Activated B cell treated with CpG ODN at 0.5 μM for 24 hours (primary cell): ENCODE results near the gene CCL27. TPM values are rescaled to one million over a fixed set of nuclear protein-coding genes. Genes with fewer than 3 reads are reported as not detected.

Experiments used
- ATAC-seq: fragments of 200-7000 bp; cut with Tn5 transposase; one replicate; pipeline ENCODE4 v1.10.0; 2021; ENCODE audit warnings: low read depth, mild to moderate bottlenecking, moderate library complexity
- CTCF ChIA-PET: fragments of 350-600 bp; sonication (Branson Sonifier 250); formaldehyde crosslinking; loops from one replicate; lab custom pipeline; 2021; ENCODE audit warnings: antibody characterized with exemption; lab: Charles Lee
- POLR2A ChIA-PET: fragments of 350-600 bp; sonication (Branson Sonifier 250); formaldehyde crosslinking; loops from one replicate; lab custom pipeline; 2021; ENCODE audit warnings: antibody characterized with exemption; lab: Charles Lee
- DNase-seq: peaks from one replicate; pipeline ENCODE4 v3.0.0; 2022
- H3K27ac Mint-ChIP-seq: one replicate; pipeline ENCODE4 v1.8.0; 2020; ENCODE audit warnings: mixed read lengths
- H3K27me3 Mint-ChIP-seq: one replicate; pipeline ENCODE4 v1.8.0; 2021; ENCODE audit warnings: mixed read lengths
- H3K36me3 Mint-ChIP-seq: one replicate; pipeline ENCODE4 v1.8.0; 2021; ENCODE audit warnings: low read depth, mixed read lengths
- H3K4me1 Mint-ChIP-seq: one replicate; pipeline ENCODE4 v1.8.0; 2021; ENCODE audit warnings: mixed read lengths
- H3K4me3 Mint-ChIP-seq: one replicate; pipeline ENCODE4 v1.8.0; 2020; ENCODE audit warnings: mild to moderate bottlenecking, mixed read lengths
- H3K9me3 Mint-ChIP-seq: one replicate; pipeline ENCODE4 v1.8.0; 2020; ENCODE audit warnings: mixed read lengths
- CTCF ChIP-seq: fragments of 200-600 bp; IDR thresholded peaks from one replicate; pipeline ENCODE4 v1.8.0; 2022; ENCODE audit warnings: antibody characterized with exemption, mild to moderate bottlenecking
- intact Hi-C: fragments of 100-400 bp; cut with micrococcal nuclease; formaldehyde crosslinking; loops from one replicate; pipeline ENCODE4 v1.15.1; 2024
- total RNA-seq: library from RNA; stranded (reverse); gene quantifications from 2 replicates; pipeline ENCODE4 v1.2.3, GENCODE V29; 2022

Gene CCL27
- total RNA-seq, 1 donor from 2014 or later: not detected

GRCh38 chr9:34655394-34655793 lies 7.1 kb downstream of the CCL27 start:
- H3K4me3 Mint-ChIP-seq: no peak overlapping the region
- H3K27ac Mint-ChIP-seq: no peak overlapping the region
- intact Hi-C loops: no loop called here
- CTCF ChIA-PET: no interaction called here
- TF ChIP-seq CTCF: no peak
- POLR2A ChIA-PET: interaction anchor here (0.6 kb wide), 1 partner anchor 22 kb away, joined by 3 read pairs; no protein-coding TSS in a partner anchor
- no peaks in the 10 kb centered on the region for H3K27me3 Mint-ChIP-seq
- peaks cover 6% of the 10 kb centered on the region for H3K36me3 Mint-ChIP-seq
- DNase-seq (no peak), ATAC-seq (no peak)
- H3K4me1 Mint-ChIP-seq: peaks cover 8% of the 10 kb centered on the region
- H3K9me3 Mint-ChIP-seq: no peaks in the 10 kb centered on the region

- CTCF ChIA-PET: no interaction called here
- peaks cover 12% of the 10 kb centered on the region for H3K36me3 Mint-ChIP-seq
Measured at GRCh38 chr9:34654323-34655051, 8.0 kb downstream of the CCL27 start.

GRCh38 chr9:34653151-34654072 lies 9.0 kb downstream of the CCL27 start:
- Mint-ChIP-seq H3K9me3 (no peaks in the 10 kb centered on the region), H3K4me1 (peaks cover 14% of the 10 kb centered on the region), H3K4me3 (no peak overlapping the region), H3K27me3 (no peaks in the 10 kb centered on the region), H3K27ac (no peak overlapping the region), H3K36me3 (peaks cover 23% of the 10 kb centered on the region)
- ATAC-seq (no peak), DNase-seq (no peak)
- no peak for TF ChIP-seq CTCF
- POLR2A ChIA-PET: interaction anchor here (1.7 kb wide), 1 partner anchor 12 kb away, joined by 5 read pairs; no protein-coding TSS in a partner anchor
- intact Hi-C loops: no loop called here
- CTCF ChIA-PET: no interaction called here

More at GRCh38 chr9:34654323-34655051, 8.0 kb downstream of the CCL27 start:
- Mint-ChIP-seq H3K9me3 (no peaks in the 10 kb centered on the region), H3K4me3 (no peak overlapping the region), H3K27ac (no peak overlapping the region), H3K4me1 (peaks cover 8% of the 10 kb centered on the region), H3K27me3 (no peaks in the 10 kb centered on the region)
- no peak for TF ChIP-seq CTCF
- POLR2A ChIA-PET: interaction anchor here (0.9 kb wide), 1 partner anchor 10 kb away, joined by 3 read pairs; no protein-coding TSS in a partner anchor
- no peak for ATAC-seq
- intact Hi-C loops: no loop called here
- no peak for DNase-seq

GRCh38 chr9:34652602-34653000 lies 9.9 kb downstream of the CCL27 start:
- peaks cover 27% of the 10 kb centered on the region for H3K36me3 Mint-ChIP-seq
- intact Hi-C loops: no loop called here
- H3K27me3 Mint-ChIP-seq: no peaks in the 10 kb centered on the region
- ATAC-seq: no peak
- no peak for DNase-seq
- no peak overlapping the region for H3K4me3 Mint-ChIP-seq
- peaks cover 19% of the 10 kb centered on the region for H3K4me1 Mint-ChIP-seq
- H3K27ac Mint-ChIP-seq: no peak overlapping the region
- no peak for TF ChIP-seq CTCF
- POLR2A ChIA-PET: interaction anchor here (1.7 kb wide), 1 partner anchor 12 kb away, joined by 5 read pairs; no protein-coding TSS in a partner anchor
- no peaks in the 10 kb centered on the region for H3K9me3 Mint-ChIP-seq
- CTCF ChIA-PET: no interaction called here
